KOPT-K1 (cell line): ENCODE measurements around the gene CARM1.
"Not testable (repeated sequence)": the region's sequence is repeated elsewhere in the genome, so short reads cannot be mapped to it uniquely, and the experiment has no call there.

ENCODE experiments used
- H3K27ac ChIP-seq: fragments of 200-600 bp; sonication (generic); 2 replicates; pipeline ENCODE4 v1.5.1; 2016; ENCODE audit warnings: antibody characterized with exemption, mild to moderate bottlenecking, low read depth, low read length; ENCODE audit not compliant: poor library complexity, severe bottlenecking
- H3K36me3 ChIP-seq: fragments of 200-600 bp; sonication (generic); 2 replicates; pipeline ENCODE4 v1.5.1; 2017; ENCODE audit warnings: antibody characterized with exemption, mild to moderate bottlenecking, low read length, moderate library complexity; ENCODE audit not compliant: insufficient read depth
- H3K9me3 ChIP-seq: fragments of 200-600 bp; sonication (generic); 2 replicates; pipeline ENCODE4 v1.5.1; 2017; ENCODE audit warnings: antibody characterized with exemption, low read length, mild to moderate bottlenecking; ENCODE audit not compliant: insufficient read depth, poor library complexity, severe bottlenecking

The CARM1 gene

GRCh38 chr19:10836479-10837330, 34.6 kb upstream of the CARM1 start:
- Histone ChIP-seq H3K27ac (peak overlapping the region; percentile 95), H3K9me3 (peaks cover 17% of the 10 kb centered on the region), H3K36me3 (peaks cover 28% of the 10 kb centered on the region)

DNA sequence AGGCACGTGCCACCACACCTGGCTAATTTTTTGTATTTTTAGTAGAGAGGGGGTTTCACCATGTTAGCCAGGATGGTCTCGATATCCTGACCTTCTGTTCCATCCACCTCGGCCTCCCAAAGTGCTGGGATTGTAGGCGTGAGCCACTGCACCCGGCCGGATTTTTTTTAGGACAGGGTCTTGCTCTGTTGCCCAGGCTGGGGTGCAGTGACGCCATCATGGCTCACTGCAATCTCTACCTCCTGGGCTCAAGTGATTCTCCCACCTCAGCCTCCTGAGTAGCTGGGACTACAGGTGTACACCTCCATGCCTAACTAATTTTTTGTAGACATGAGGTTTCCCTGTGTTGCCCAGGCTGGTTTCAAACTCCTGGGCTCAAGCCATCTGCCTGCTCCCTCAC, 33.7 kb upstream of the CARM1 start:
- H3K9me3 ChIP-seq: peaks cover 19% of the 10 kb centered on the region
- peaks cover 19% of the 10 kb centered on the region for H3K36me3 ChIP-seq

GRCh38 chr19:10838377-10838776, 33.0 kb upstream of the CARM1 start:
- Histone ChIP-seq H3K36me3 (peaks cover 12% of the 10 kb centered on the region), H3K27ac (no peak overlapping the region), H3K9me3 (peaks cover 22% of the 10 kb centered on the region)

More for the DNA sequence above, 33.7 kb upstream of the CARM1 start:
- H3K27ac ChIP-seq: not testable (repeated sequence)

GRCh38 chr19:10839114-10840050, 32.0 kb upstream of the CARM1 start:
- H3K36me3 ChIP-seq: peaks cover 6% of the 10 kb centered on the region; the same call in 1 of the 2 replicates
- H3K9me3 ChIP-seq: peaks cover 27% of the 10 kb centered on the region
- no peak overlapping the region for H3K27ac ChIP-seq

GRCh38 chr19:10842788-10843187, 28.6 kb upstream of the CARM1 start:
- Histone ChIP-seq H3K27ac (no peak overlapping the region), H3K9me3 (peaks cover 38% of the 10 kb centered on the region), H3K36me3 (no peaks in the 10 kb centered on the region)

DNA sequence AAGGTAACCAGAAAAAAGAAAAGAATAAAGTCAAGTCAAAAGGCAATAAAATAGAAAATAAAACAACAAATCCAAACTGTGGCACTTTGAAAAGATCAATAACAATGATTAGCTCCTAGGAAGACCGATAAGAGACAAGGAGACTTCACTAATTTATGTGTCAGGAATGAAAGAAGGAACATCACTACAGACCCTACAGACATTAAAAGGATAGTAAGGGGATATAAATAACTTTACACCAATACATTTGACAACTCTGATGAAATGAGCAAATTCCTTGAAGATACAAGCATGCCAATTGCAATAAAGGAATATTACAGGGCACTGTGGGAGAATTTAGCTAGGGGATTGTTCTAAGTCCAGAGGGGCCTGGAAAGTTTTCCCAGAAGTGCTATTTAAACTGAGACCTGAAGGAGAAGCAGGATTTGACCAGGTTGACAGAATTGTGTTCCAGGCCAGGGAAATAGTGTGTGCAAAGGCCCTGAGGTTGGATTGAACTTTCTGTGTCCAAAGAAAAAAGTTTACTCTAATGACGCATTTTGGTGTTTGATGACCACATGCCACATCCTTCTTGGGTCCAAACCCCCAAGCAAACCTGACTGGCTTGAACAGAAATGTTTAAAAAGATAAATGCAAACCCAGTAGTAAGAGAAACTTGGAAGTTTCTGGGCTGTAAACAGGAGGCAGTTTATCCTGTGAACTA, 24.7 kb upstream of the CARM1 start:
- no peaks in the 10 kb centered on the region for H3K36me3 ChIP-seq
- no peak overlapping the region for H3K27ac ChIP-seq
- H3K9me3 ChIP-seq: peaks cover 29% of the 10 kb centered on the region

DNA sequence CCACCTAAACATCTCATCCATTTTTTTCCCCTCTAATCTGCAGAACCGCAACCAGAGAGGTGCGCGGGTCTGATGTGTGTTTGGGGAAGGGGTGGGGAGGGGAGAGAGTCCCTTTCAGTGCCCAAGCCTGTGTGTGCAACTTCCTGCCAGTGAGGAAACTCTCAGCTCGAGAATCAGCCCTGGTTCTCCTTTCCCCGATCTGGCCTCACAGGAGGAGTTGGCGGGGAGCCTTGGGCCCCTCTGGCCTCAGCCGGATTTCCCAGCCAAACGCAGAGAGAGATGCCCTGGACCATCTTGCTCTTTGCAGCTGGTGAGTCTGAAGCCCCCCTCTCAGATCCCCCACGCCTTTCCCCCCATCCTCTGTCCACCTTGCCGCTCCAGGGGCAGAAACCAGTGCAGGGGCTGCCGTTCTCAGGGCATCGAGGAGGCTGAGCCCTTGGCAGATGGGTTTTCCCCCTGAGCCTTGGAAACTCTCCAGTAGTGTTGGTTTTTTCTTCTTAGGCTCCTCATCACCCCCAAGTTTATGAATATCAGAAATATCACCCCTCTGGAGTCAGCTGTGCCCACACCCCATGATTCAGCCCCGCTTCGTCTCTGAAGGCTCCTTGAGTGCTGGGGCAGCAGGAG, 23.0 kb upstream of the CARM1 start, which contains the start of gene C19orf38:
C19orf38 (plus strand) TSS at position 186 of the 627 bp plus-strand sequence; CDS start at position 280, 94 bp downstream.
- no peak within 1 kb of the TSS for H3K27ac ChIP-seq
- peaks cover 24% of the 10 kb centered on the region for H3K9me3 ChIP-seq
- H3K36me3 ChIP-seq: no peaks in the 10 kb centered on the region

DNA sequence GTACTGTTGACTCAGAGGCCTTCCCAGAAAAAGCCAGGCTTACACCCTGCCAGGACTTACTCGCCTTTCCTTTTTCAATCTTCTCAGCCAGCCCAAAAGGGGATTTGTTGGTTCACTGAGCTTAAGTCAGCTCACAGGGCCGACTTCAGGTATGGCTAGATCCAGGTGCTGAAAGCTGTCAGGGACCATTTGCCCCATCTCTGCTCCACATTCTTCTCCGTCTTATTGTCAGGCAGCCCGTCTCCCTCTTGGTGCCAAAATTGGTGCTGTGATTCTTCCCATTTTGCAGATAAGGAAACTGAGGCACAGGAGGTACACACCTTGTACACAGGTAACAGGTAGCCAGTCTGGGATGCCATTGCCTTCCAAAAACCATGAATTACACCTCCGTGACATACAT, 20.7 kb upstream of the CARM1 start:
- H3K36me3 ChIP-seq: no peaks in the 10 kb centered on the region
- H3K27ac ChIP-seq: no peak overlapping the region
- H3K9me3 ChIP-seq: peaks cover 20% of the 10 kb centered on the region

- H3K36me3 ChIP-seq: no peaks in the 10 kb centered on the region
- peaks cover 4% of the 10 kb centered on the region for H3K9me3 ChIP-seq
- H3K27ac ChIP-seq: no peak overlapping the region
Observed at GRCh38 chr19:10852098-10852800, 19.1 kb upstream of the CARM1 start.

- Histone ChIP-seq H3K9me3 (no peaks in the 10 kb centered on the region), H3K27ac (no peak overlapping the region), H3K36me3 (no peaks in the 10 kb centered on the region)
Observed at GRCh38 chr19:10852941-10853340, 18.4 kb upstream of the CARM1 start.

DNA sequence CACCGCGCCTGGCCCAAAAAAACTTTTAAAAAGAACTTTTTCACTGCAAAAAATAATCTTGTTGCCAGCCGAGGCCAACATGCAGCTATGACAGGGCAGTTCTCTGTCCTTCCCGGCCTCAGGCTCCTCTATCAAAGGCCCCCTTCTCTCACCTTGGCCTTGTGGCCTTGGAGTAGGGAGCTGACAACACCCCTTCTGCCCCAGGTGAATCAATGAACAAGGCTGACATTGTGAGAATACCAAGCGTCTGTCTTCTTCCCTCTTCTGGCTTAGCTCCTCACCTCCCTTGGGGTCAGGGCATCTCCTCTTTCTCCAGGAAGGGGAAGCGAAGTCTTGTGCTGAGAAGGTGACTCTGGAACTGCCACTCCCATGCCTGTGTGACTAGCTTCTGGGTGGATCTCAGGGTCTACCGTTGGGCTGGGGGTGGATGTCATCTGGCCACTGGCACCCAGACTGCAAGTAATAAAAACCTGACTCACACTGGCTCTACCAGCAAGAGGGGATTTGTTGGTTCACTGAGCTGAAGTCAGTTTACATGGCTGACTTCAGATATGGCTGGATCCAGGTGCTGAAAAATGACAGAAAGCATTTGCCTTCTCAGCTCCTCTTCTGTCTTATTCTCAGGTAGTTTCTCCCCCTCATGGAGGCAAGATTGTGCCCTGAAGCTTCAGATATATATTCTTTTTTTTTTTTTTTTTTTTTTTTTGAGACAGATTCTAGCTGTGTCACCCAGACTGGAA, 16.8 kb upstream of the CARM1 start:
- Histone ChIP-seq H3K9me3 (no peaks in the 10 kb centered on the region), H3K36me3 (no peaks in the 10 kb centered on the region), H3K27ac (no peak overlapping the region)

GRCh38 chr19:10855879-10856522, 15.4 kb upstream of the CARM1 start:
- H3K36me3 ChIP-seq: no peaks in the 10 kb centered on the region
- no peaks in the 10 kb centered on the region for H3K9me3 ChIP-seq
- no peak overlapping the region for H3K27ac ChIP-seq

- H3K27ac ChIP-seq, H3K36me3 ChIP-seq, H3K9me3 ChIP-seq: not testable (repeated sequence)
Observed at GRCh38 chr19:10856899-10857298, 14.5 kb upstream of the CARM1 start.
